ENCODE measurements around the gene PLK3.
"Not testable (repeated sequence)": the region's sequence is repeated elsewhere in the genome, so short reads cannot be mapped to it uniquely, and the experiment has no call there.

PLK3 gene

DNA sequence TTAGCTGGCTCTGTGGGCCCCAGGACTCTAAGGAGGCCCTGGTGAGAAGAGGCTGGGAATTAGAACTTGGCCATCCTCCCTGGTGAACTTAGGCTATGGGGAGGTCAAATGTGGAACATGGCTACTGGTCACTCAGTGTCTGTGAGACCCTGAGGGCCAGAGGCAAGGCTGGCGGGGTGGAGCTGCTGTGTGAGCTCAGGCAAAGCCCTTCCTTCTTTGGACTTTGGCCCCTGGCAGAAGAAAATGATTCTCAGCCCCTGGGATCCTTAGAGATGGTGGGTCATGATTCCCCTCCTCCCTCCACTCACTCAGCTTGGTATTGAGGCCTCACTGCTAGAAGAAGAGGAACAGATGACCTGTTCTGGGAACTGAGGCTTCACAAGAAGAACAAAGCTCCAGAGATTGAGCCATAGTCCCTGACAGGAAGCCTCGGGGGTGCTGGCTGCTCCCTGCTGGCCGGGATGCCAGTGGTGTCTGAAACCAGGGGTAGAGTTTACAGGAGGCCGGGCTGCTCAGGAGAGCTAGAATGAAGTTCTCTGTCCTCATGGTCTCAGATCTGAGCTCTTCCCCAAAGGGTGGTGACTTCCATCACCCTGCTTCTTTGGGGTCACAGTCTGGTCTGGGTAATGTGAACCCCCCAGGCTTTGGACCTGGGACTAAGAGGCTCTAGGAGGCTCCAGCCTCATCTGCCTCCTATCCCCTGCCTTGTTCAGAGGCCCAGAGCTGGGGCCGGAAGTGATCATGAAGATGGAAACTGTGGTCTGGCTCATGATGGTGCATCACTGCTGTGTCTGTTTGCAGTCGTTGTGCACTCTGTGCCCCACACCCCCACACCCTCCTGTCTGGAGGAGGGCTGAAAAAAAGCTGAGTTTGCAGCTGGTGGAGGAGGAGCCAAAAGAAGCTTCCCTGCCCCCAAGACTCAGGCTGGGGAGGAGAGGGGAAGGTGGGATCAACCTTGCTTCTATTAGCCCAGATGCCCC is 9.1 kb downstream of the PLK3 start:
- DNase-seq (ENCODE audit: low read depth in 3 of 3) = peak; percentile 63 to 85 (median 79)

DNA sequence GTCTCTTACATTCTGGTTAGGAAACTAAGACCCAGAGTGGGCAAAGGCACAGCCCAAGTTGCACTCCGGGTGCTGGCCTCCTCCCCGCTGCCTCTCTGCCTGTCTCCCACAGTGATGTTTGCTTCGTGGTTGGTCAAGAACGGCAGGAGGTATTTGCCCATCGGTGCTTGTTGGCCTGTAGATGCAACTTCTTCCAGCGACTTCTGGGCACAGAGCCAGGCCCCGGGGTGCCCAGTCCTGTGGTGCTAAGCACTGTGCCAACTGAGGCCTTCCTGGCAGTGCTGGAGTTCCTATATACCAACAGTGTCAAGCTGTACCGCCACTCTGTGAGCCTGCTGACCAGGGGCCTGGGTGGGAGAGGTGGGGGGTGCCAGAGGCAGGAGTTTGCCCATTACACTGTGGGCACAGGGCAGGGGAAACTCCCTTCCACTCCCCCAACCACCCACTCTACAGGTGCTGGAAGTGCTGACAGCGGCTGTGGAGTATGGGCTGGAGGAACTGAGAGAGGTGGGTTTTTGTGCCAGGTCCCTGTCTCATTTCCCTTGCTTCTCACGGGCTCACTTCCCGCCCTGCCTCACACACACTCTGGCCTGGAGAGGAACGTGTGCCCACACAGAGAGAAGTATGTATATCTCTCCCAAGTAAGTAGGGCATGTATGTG is 10.1 kb downstream of the PLK3 start:
- no peak for DNase-seq (ENCODE audit: low read depth in 3 of 3)

- DNase-seq (ENCODE audit: low read depth in 3 of 3) = not testable (repeated sequence)
These were observed 10.6 kb downstream of the PLK3 start for GRCh38 chr1:44810762-44811105.

- DNase-seq (ENCODE audit: low read depth in 3 of 3) = no peak
These were observed 11.1 kb downstream of the PLK3 start for GRCh38 chr1:44811234-44811633.

DNA sequence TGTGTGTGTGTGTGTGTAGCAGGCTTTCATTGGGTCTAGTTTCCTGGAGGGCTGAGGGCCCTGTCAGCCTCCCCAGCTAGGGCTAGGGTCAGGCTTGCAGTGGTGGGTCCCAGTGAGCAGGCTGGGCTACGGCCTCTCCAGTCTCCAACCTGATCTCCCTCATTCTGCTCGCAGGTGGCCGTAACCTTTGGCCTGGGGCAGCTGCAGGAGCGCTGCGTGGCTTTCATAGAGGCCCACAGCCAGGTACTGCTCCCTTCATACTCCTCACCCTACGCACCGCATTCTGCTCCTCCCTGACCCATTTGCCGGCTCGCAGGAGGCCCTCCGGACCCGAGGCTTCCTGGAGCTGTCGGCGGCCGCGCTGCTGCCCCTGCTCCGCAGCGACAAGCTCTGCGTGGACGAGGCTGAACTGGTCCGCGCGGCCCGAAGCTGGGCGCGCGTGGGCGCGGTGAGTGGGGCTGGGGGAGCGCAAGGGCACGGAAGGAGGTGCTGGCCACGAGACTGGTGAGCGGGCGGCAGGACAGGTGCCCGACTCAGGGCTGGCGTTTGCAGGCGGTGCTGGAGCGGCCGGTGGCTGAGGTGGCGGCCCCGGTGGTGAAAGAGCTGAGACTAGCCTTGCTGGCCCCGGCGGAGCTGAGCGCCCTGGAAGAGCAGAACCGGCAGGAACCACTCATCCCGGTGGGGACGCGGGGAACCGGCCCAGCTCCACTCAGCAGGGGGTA is 12.8 kb downstream of the PLK3 start:
- no peak for DNase-seq (ENCODE audit: low read depth in 3 of 3)

DNA sequence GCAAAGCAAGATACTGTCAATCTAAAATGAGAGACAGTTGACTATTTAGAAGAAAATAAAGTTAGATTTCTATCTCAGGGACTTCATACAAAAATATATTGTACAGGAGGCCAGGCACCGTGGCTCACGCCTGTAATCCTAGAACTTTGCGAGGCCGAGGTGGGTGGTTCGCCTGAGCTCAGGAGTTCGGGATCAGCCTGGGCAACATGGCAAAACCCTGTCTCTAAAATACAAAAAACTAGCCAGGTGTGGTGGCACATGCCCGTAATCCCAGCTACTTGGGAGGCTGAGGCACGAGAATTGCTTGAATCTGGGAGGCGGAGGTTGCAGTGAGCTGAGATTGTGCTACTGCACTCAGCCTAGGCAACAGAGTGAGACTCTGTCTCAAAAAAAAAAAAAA is 15.7 kb downstream of the PLK3 start:
- not testable (repeated sequence) for DNase-seq (ENCODE audit: low read depth in 3 of 3)

- DNase-seq (ENCODE audit: low read depth in 3 of 3) = no peak
These were observed 17.1 kb downstream of the PLK3 start for GRCh38 chr1:44817307-44817706.

- no peak for DNase-seq (ENCODE audit: low read depth in 3 of 3)
These were observed 17.8 kb downstream of the PLK3 start for GRCh38 chr1:44817771-44818495.

DNA sequence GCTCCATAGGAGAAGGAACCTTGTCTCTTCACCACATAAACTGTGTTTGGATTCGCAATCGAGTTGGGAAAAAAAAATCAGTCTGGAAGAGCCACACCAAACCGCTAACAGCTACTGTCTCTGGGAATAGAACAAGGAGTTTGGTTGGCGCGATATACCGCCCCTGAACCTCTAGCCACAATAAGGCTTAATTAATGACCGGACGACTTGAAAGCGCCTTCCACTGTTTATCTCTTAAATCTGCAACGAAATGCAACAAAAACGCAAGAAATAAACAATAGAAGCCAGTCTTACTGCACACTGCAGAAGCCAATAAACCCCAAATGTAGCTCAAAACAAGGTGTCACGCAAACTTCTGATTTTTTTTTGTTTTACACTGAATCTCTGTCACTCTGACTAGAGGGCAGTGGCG is 19.0 kb downstream of the PLK3 start:
- DNase-seq (ENCODE audit: low read depth in 3 of 3) = no peak

GRCh38 chr1:44819608-44820327 is 19.6 kb downstream of the PLK3 start:
- DNase-seq (ENCODE audit: low read depth in 3 of 3) = peak in 2 of 3 experiments; percentile 52 to 74

- DNase-seq (ENCODE audit: low read depth in 3 of 3) = no peak
These were observed 20.4 kb downstream of the PLK3 start for GRCh38 chr1:44820328-44821239.

- DNase-seq (ENCODE audit: low read depth in 3 of 3) = no peak
These were observed 21.1 kb downstream of the PLK3 start for GRCh38 chr1:44821240-44821715.

DNA sequence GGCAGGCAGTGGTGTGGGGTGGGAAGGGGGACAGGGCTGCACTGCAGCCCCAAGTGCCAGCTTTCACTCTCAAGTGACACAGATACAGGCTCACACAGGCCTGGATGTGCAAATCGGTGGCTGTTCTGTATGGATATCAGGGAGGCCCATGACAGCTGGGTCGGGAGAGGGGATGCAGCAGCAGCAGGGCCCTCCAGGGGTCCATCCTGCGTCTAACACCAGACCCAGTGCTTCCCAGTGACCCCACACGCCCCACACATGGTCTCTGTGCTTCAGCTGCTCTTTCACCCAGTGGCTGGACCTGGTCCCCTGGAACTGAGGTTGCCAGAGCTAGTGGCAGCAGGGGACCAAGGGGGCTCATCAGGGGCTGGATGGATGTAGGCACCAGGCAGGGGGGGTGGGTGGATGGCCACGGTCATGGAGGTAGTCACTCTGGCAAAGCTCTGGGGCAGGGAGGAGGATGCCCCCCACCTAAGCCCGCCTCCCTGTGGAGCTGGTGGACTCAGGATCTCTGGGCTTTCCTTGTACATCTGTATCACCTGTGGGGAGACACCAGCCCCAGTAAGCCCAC is 22.0 kb downstream of the PLK3 start:
- DNase-seq (ENCODE audit: low read depth in 3 of 3) = no peak

DNA sequence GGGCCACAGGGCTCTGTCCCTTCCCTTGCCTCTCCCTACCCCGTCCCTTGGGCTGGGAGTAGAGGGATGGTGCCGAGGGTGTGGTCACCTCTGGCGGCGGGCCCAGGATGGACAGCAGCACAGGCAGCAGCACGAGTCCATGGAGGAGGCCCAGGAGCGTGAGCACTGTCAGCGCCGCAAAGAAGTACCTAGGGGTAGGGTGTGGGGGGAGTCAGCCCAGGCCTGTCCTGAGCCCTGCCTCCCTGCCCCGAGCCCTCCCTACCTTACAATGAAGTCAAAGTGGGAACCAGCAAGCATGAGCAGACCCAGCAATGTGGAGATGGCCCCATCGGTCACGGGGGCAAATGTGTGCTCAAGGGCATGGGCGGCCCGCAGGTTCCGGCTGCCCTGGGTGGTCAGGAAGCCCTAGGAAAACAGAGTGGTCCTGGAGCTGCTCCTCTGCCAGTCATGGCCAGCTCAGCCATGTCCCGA is 22.8 kb downstream of the PLK3 start:
- DNase-seq (ENCODE audit: low read depth in 3 of 3) = no peak

GRCh38 chr1:44824392-44824791 is 24.2 kb downstream of the PLK3 start:
- DNase-seq (ENCODE audit: low read depth in 3 of 3) = not testable (repeated sequence)

GRCh38 chr1:44826375-44827196 is 26.4 kb downstream of the PLK3 start:
- DNase-seq (ENCODE audit: low read depth in 3 of 3) = no peak

- no peak for DNase-seq (ENCODE audit: low read depth in 3 of 3)
These were observed 27.2 kb downstream of the PLK3 start for GRCh38 chr1:44827197-44828002.

Measured in stimulated activated CD4-positive, alpha-beta T cell treated with anti-CD3 and anti-CD28 coated beads, TNF-alpha, amount 100 ng/mL, for 4 hours (primary cell).